Fibroblast of skin of back (primary cell): ENCODE measurements around the gene TMEM271.

Source experiments
- DNase-seq: peaks from one replicate; pipeline ENCODE4 v3.0.0-alpha.2; 2013

The TMEM271 gene

DNA sequence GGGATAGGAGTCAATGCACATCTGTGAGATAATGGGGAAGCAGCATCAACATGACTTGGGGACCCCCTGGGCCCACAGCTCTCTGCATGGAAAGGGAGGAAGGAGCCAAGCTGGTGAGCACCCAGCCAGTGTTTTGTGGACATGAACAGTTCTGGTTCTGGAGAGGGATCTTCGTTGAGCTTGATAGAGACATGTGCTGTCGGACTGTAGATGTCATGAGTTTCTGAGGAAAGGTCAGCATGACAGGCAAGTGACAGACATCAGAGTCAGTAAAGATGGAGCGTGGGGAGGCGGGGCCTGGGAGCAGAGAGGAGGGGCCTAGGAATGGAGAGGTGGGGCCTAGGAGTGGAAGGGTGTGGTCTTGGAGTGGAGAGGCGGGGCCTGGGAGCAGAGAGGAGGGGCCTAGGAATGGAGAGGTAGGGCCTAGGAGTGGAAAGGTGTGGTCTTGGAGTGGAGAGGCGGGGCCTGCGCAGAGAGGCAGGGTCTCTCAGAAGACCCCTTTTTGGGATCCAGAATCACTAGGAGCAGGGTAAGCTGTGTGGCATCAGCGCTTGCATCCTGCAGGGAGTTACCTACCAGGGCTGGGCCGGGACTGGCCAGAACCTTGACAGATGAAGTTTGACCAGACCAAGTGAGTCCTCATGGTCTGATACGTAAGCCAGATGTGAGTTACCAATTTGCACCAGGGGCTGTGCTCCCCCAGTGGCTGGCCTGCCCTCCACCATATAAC lies 43.3 kb downstream of the TMEM271 start:
- DNase-seq, result no peak

DNA sequence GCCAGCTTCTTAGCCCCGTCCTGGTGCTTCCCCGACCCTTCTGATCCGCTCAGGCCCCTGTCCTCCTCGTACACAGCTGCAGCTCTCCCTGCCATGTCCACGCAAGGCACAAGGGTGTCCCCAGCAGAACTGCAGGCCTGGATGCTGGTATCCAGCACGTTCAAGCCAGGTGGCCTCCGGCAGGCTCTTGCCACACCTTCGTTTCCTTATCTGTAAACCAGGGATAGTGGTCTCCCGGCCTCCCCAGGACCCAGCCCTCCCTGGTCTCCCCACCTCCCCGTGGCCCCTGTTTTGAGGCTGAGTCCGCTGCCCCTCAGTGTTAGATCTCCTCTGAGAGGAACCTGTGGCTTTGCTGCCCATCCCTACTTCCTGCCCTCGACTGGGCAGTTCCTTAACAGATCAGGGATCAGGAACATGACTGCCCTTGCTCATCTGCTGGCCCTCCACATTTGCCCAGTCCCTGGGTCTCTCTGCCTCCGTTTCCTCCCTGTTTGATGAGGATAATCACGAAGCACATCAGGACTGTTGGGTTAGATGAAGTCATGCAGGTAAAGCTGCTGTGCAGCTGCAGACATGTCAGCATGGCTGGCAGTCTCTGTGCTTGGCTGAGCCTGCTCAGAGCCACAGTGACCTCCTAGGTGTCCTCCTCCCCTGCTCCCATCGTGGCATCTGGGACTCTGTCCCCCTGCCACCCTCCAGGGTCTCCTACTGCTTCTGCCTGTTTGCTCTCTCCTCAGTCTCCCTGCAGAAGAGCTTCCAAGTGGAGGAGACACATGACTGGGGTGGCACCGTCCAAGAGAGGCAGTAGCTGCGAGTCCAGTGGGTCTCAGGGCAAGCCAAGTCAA lies 44.2 kb downstream of the TMEM271 start:
- DNase-seq, result no peak

DNA sequence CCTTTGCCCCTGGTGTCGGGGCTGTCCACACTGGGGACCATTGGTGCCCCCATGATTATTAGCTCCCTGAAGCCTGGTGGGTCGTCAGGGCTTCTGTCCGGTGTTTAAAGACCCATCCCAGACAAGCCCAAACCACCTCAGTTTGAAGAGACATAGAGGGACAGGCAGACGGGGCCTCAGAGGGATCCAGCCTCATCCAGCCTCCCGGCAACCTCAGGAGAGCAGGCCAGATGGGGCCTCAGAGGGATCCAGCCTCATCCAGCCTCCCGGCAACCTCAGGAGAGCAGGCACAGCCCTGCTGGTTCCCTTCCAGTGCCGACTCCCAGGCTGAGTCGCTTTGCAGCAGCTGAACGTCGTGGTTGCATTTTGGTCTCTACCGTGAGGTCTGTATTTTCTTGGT lies 45.0 kb downstream of the TMEM271 start:
- no peak for DNase-seq

DNA sequence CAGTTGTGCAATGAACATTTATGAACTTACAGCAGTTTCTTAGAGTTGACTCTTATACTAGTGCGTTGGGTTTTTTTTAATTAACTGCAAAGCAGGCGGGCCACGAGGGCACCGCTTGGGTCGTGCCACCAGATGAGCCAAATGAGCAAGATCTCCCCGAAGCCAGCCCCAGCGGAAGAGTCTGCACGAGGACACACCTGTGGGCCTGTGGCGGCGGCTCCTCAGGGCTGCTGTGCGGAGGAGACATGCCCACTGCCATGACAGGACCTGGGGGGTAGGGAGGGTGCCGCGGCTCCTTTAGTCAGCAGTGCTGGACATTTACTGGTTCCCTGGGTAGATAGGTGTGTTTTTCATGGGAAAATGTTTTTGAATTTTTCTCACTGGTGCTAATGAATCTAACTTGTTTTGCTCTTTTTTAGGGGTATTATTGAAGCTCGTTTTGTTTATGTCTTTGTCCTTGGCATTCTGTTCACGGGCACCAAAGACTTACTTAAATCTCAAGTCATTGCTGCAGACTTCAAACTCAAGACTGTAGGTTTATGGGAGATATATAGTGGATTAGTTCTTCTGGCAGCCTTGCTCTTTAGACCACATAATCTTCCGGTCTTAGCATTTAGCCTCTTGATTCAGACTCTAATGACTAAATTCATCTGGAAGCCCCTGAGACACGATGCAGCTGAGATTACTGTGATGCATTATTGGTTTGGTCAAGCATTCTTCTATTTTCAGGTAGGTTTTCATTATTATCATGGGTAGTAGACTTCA lies 45.9 kb downstream of the TMEM271 start:
- DNase-seq, result no peak

DNA sequence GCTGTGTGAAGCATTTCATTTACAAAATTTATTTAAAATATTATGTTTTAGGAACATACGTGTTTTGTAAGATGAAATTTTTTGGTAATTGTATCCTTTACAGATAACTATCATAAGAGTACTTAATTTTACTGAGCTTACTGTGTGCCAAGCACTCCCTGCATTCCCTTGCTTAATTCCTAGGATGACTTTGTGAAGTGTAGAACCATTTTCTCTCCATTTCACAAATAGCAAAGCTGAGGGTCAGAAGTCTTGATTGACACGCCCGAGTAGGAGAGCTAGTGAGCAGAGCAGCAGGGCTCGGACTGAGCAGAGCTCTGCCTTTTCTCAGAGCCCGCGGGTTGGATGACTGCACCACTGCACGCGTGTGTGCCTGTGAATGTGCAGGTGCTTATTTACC lies 46.5 kb downstream of the TMEM271 start:
- DNase-seq, result no peak

DNA sequence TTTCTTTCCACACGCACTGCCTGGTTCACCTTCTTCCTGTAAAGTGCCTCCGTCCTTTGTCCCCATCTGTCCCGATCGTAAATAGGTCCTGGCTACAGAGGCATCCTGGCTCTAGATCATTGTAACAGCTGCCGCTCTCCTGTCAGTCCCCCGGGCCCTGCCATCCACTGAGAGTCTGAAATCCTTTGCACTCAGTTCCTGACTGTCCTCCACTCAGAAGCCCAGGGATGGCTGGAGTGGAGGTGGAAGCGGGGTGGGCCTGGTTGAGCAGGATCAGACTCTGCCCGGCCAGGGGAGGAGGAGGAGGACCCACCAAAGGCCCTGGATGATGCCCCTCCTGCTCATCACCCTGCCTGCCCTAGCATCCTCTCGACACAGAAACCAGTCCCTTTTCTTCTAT lies 47.3 kb downstream of the TMEM271 start:
- no peak for DNase-seq

DNA sequence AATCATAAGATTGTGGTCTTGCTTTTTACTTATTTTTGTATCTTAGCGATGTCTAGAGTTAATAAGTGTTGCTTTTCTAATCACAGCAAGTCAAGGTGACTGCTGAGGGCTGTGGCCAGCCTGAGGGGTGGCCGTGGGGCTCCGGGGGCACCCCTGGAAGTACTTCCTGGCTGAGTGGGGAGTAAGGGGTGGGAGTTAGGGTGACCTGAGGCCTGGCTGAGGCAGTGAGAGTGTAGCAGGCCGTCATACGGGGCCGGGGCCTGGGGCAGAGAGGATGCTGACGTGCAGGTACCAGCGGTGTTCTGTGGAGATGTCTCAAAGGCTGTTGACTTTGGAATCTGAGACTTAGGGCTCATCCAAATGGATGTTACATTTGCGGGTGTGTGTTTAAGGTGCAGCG lies 47.8 kb downstream of the TMEM271 start:
- DNase-seq, result no peak

DNA sequence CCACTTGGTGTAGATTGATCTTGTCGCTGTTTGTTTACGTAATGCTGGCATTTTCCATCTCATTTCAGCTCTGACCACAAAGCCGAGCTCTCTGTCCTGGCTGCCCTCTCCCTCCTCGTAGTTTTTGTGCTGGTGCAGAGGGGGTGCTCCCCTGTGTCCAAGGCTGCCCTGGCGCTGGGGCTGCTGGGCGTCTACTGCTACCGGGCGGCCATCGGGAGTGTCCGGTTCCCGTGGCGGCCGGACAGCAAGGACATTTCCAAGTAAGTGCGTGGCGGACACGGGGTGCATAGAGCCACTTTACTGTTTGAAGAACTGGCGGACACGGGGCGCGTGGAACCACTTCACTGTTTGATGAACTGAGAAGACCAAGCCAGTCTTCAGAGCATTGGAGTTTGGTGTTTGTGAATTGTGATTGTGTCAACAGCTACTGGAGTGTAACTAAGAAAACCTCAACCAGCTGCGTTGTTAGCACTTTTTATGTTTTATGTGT lies 49.1 kb downstream of the TMEM271 start:
- no peak for DNase-seq

DNA sequence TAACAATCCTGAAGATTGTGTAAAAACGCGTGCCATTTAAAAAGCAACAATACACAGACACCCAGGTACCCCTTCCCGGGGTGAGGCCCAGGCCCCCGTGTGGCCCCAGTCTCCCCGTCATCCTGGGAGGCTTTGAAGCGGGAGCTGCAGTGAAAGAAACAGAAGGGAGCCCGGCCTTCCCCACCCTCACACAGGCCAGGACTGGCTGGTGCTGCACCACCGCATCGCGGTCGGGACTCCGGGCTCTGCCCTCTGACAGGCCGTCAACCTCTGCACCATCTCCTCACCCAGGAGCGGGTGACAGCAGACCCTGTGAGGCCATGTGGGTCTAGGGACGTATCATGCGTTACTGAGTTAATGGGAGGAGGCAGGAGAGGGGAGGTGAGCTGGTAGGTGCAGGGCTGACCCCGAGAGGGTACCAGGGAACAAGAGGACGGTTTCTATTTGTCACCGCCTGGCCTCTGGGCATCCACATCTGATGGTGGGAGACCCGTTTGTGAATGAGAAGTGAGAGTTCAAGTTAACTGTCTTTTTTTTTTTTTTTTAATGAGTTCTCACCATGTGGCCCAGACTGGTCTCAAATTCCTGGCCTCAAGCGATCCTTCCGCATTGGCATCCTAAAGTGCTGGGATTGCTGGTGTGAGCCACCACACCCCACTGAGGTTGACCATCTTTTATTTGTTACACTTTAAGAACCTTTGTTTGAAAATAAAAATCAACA lies 49.7 kb downstream of the TMEM271 start:
- no peak for DNase-seq

DNA sequence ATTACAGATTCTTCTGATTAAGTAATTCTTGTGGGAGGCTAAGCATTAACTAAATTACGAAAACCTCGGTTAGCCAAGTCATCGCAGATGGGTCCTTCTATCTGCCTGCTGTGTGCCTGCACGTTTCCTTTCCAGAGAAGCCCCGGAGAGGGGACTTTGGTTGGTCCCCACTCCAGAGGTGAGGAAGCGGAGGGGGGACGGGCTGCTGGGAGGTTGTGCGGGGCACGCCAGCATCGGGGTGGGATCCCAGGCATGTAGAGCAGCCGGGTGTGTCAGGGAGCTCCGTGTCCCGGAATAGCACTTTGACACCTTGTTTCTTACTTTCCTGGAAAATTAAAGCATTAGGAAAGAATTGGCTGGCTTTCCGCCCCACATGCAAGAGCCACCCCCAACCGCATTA lies 50.4 kb downstream of the TMEM271 start:
- no peak for DNase-seq

DNA sequence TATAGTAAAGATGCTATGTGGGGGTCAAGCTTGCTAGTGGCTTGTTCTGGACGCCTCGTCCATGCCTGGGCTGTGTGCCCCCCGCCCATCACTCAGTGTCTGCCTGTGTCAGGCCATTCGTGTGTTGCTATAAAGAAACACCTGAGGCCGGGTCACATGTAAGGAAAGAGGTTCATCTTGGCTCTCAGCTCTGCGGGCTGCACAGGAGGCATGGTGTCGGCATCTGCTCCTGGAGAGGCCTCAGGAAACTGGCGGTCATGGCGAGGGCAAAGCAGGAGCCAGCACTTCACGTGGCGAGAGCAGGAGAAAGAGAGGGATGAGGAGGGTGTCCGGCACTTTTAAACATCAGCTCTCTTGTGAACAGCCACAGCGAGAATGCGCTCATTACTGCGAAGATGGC lies 51.9 kb downstream of the TMEM271 start:
- DNase-seq, result no peak
